ENCODE data around the gene PAPSS1. TPM values are rescaled to one million over a fixed set of nuclear protein-coding genes. Genes with fewer than 3 reads are reported as not detected.

PAPSS1 gene
- total and polyA plus RNA-seq, 2 of the 8 experiments (the other 6 are each of a cell fraction or from before 2014, with no cell fraction given): 79.2 to 98.5 TPM

GRCh38 chr4:107740950-107741701 lies 21.1 kb upstream of the PAPSS1 start:
- Histone ChIP-seq H3K27ac (ENCODE audit: low read depth, low read length) (no peak overlapping the region), H4K20me1 (replicated peaks in 1 of 2; ENCODE audit: control insufficient read depth in 1 of 2, insufficient read depth in 2 of 2, low read length in 2 of 2) (no peaks in the 10 kb centered on the region), H4K8ac (ENCODE audit: extremely low read depth, insufficient read depth, low read length) (no peak overlapping the region), H4K91ac (replicated peaks; ENCODE audit: insufficient read length, low read length) (no peak overlapping the region), H3K9me3 (ENCODE audit: insufficient read depth in 2 of 2, low read depth in 1 of 2, low read length in 1 of 2) (no peaks in the 10 kb centered on the region; a peak in 1 of 4 replicates), H3K18ac (ENCODE audit: extremely low read depth, low read length) (no peak overlapping the region), H3K79me1 (ENCODE audit: low read depth, low read length) (no peaks in the 10 kb centered on the region), H2BK5ac (ENCODE audit: low read depth, low read length) (no peak overlapping the region), H3K4me3 (ENCODE audit: extremely low read depth in 1 of 4, insufficient read depth in 2 of 4, low read depth in 3 of 4, low read length in 4 of 4) (no peak overlapping the region), H3K36me3 (ENCODE audit: control insufficient read depth in 2 of 4, insufficient read depth in 4 of 4, low read length in 3 of 4) (no peaks in the 10 kb centered on the region), H2BK12ac (ENCODE audit: low read depth, low read length) (no peak overlapping the region), H3K9ac (replicated peaks in 1 of 4; ENCODE audit: extremely low read depth in 1 of 4, low read depth in 3 of 4, low read length in 3 of 4) (no peak overlapping the region), H2BK20ac (ENCODE audit: low read length) (no peak overlapping the region), H3K4me2 (ENCODE audit: insufficient read depth in 1 of 2, low read depth in 2 of 2, low read length in 2 of 2) (no peak overlapping the region), H2AFZ (ENCODE audit: low read length) (no peak overlapping the region), H3K4me1 (replicated peaks in 1 of 4; ENCODE audit: control insufficient read depth in 3 of 4, insufficient read depth in 4 of 4, low read length in 3 of 4) (peaks cover 0 to 7% (median 0%) of the 10 kb centered on the region in 4 experiments; a peak in 1 of 7 replicates), H3K23me2 (ENCODE audit: low read depth, low read length) (no peaks in the 10 kb centered on the region), H2AK5ac (ENCODE audit: low read depth, low read length) (no peak overlapping the region), H4K5ac (ENCODE audit: insufficient read length, low read depth, low read length) (no peak overlapping the region), H3K27me3 (replicated peaks in 1 of 4; ENCODE audit: control insufficient read depth in 3 of 4, extremely low read depth in 1 of 4, insufficient read depth in 3 of 4, low read length in 3 of 4) (peaks cover 0 to 3% (median under 1%) of the 10 kb centered on the region in 4 experiments; a peak in 3 of 7 replicates), H3K14ac (ENCODE audit: insufficient read length) (no peak overlapping the region), H3K4ac (replicated peaks; ENCODE audit: insufficient read length, low read depth, low read length) (no peak overlapping the region), H2BK120ac (replicated peaks; ENCODE audit: low read depth, low read length) (no peak overlapping the region), H3K79me2 (ENCODE audit: control insufficient read depth in 1 of 2, insufficient read depth in 2 of 2, low read length in 2 of 2) (no peaks in the 10 kb centered on the region), H3K23ac (ENCODE audit: insufficient read length) (no peak overlapping the region), H2BK15ac (ENCODE audit: low read length) (no peak overlapping the region), H3K56ac (replicated peaks; ENCODE audit: insufficient read length, low read depth, low read length) (no peak overlapping the region)
- DNase-seq (ENCODE audit: low read depth in 1 of 2, low spot score in 2 of 2) (no peak), FAIRE-seq (no peak)
- WGBS, 2 experiments (ENCODE audit: extremely low coverage in 1 of 2, insufficient coverage in 1 of 2, insufficient read length in 1 of 2, insufficient replicate concordance in 2 of 2, low coverage in 1 of 2, low lambda C conversion rate in 2 of 2, missing lambda C conversion rate in 1 of 2): 85% methylated on average over 11 of the region's 11 CpGs; no CpG with 5 or more reads in 1 of the 2 experiments
- ChIA-PET CTCF (ENCODE audit: partially characterized antibody) (interaction anchor here (0.8 to 3.1 kb wide), 11 partner anchors 7 to 818 kb away, joined by 3 to 13 read pairs (median 3); no protein-coding TSS in a partner anchor), POLR2A (ENCODE audit: partially characterized antibody) (interaction anchor here (1.7 kb wide), 1 partner anchor 21 kb away, joined by 5 read pairs; the partner anchor contains the start of gene PAPSS1)
- no peak for TF ChIP-seq SIN3A (conservative IDR thresholded peaks at IDR 0.05 in 1 of 2, IDR thresholded peaks at IDR 0.05 in 1 of 2; ENCODE audit: low read depth in 1 of 2, low read length in 2 of 2)
- TF ChIP-seq SAP30 (IDR thresholded peaks at IDR 0.05; ENCODE audit: insufficient read depth, insufficient replicate concordance, low read length): no peak
- TF ChIP-seq POU5F1 (IDR thresholded peaks at IDR 0.05; ENCODE audit: low read depth, low read length): no peak
- no peak for TF ChIP-seq TBP (IDR thresholded peaks at IDR 0.05; ENCODE audit: low read depth, low read length)
- no peak for TF ChIP-seq ATF2 (IDR thresholded peaks at IDR 0.05; ENCODE audit: low read length)
- TF ChIP-seq ASH2L (IDR thresholded peaks at IDR 0.05; ENCODE audit: low read length): no peak
- no peak for TF ChIP-seq CTBP2 (IDR thresholded peaks at IDR 0.05; ENCODE audit: borderline replicate concordance, insufficient read depth, insufficient read length, low read length)
- no peak for TF ChIP-seq CHD1 (IDR thresholded peaks at IDR 0.05; ENCODE audit: low read depth, low read length)
- TF ChIP-seq EP300 (IDR thresholded peaks at IDR 0.05; ENCODE audit: borderline replicate concordance in 1 of 2, low read depth in 2 of 2, low read length in 2 of 2): no peak

All from H1 (cell line).